Keratinocyte (primary cell): Measurements from ENCODE around the gene PXYLP1.

Source experiments
- CTCF ChIP-seq, 3 experiments: IDR thresholded peaks in 1 of 3; conservative IDR thresholded peaks in 1 of 3; optimal IDR thresholded peaks in 1 of 3; 2 replicates in 2 of 3; 3 replicates in 1 of 3; pipeline versions ENCODE3 to v1.5.1; 2011; ENCODE audit warnings: low read length in 3 of 3, mild to moderate bottlenecking in 3 of 3, moderate library complexity in 2 of 3, control low read depth in 1 of 3, inconsistent platforms in 1 of 3; ENCODE audit not compliant: insufficient read depth in 2 of 3; ENCODE audit errors: extremely low read depth in 1 of 3
- EZH2 ChIP-seq: IDR thresholded peaks from one replicate; pipeline ENCODE4 v1.6.1; 2012; ENCODE audit warnings: inconsistent platforms, mild to moderate bottlenecking, low read length, moderate library complexity

GRCh38 chr3:141321109-141321497 lies 89.5 kb downstream of the PXYLP1 start:
- TF ChIP-seq CTCF (optimal IDR thresholded peaks at IDR 0.05 in 1 of 3, IDR thresholded peaks at IDR 0.05 in 1 of 3, conservative IDR thresholded peaks at IDR 0.05 in 1 of 3; ENCODE audit: extremely low read depth in 1 of 3, insufficient read depth in 2 of 3, low read length in 3 of 3) (no peak), EZH2 (no peak)
